GM12801 (cell line): ENCODE data around the gene BRMS1L.

Experiments used
- TF ChIP-seq, protein P1 (sequence below): IDR thresholded peaks from one replicate; pipeline ENCODE4 v1.5.1; 2011; ENCODE audit warnings: control low read depth; ENCODE audit not compliant: insufficient read length; ENCODE audit errors: extremely low read depth

BRMS1L gene

DNA sequence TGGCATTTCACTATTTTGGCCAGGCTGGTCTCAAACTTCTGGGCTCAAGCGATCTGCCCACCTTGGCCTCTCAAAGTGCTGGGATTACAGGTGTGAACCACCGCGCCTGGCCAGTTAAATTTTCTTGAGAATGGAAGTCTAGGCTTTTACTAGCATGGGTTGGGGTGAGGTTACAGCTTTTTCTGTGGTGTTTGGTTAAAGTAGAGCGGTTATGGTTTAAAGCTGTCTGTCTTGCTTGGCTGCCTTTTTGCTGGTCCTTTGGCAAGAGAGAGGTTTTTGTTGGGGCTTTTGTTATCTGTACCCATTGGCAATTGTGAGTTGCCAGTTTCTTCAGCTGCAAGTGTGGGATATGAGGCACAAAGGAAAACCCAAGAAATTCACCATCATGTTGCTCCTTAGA, 84.1 kb downstream of the BRMS1L start:
- TF ChIP-seq, protein P1, sequence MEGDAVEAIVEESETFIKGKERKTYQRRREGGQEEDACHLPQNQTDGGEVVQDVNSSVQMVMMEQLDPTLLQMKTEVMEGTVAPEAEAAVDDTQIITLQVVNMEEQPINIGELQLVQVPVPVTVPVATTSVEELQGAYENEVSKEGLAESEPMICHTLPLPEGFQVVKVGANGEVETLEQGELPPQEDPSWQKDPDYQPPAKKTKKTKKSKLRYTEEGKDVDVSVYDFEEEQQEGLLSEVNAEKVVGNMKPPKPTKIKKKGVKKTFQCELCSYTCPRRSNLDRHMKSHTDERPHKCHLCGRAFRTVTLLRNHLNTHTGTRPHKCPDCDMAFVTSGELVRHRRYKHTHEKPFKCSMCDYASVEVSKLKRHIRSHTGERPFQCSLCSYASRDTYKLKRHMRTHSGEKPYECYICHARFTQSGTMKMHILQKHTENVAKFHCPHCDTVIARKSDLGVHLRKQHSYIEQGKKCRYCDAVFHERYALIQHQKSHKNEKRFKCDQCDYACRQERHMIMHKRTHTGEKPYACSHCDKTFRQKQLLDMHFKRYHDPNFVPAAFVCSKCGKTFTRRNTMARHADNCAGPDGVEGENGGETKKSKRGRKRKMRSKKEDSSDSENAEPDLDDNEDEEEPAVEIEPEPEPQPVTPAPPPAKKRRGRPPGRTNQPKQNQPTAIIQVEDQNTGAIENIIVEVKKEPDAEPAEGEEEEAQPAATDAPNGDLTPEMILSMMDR: no peak

DNA sequence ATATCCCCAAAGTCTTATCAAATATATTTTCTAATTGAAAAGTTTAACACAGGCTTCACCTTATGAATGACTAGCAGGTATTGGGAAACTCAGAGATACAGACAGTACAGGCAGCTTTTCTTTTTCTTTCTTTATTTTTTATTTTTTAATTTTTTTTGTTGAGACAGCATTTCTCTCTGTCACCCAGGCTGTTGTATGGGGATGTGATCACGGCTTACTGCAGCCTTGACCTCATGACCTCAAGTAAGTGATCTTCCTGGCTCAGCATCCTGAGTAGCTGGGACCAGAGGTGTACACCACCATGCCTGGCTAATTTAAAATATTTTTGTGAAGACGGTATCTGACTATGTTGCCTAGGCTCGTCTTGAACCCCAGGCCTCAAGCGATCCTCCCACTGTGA, 85.0 kb downstream of the BRMS1L start:
- TF ChIP-seq, protein P1: no peak

DNA sequence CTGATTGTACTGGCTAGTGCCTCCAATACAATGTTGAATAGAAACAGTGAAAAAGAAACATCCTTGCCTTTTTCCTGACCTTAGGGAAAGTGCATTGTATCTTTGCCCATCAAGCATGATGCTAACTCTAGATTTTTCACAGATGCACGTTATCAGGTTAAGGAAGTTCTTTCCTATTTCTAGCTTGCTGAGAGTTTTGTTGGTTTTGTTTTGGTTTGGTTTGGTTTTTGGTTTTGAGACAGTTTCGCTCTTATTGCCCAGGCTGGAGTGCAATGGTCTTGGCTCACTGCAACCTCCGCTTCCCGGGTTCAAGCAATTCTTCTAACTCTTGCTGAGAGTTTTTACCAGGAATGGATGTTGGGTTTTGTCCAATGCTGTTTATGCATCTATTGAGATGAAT, 89.0 kb downstream of the BRMS1L start:
- TF ChIP-seq, protein P1: no peak

DNA sequence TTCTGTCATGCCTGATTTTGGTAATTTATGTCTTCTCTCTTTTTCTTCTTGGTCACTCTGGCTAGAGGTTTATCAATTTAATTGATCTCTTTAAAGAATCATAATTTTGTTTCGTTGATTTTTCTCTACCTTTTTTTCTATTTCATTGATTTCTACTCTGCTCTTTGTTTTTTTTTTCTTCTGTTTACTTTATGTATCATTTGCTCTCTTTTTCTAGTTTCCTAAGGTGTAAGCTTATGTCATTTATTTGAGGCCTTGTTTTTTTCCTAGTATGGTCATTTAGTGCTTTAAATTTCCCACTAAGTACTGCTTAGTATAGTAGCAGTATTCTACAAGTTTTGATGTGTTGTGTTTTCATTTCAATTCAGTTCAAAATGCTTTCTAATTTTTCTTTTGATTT, 89.6 kb downstream of the BRMS1L start:
- TF ChIP-seq, protein P1: no peak
